ENCODE results near the gene MRPL58. TPM values are rescaled to one million over a fixed set of nuclear protein-coding genes. Genes with fewer than 3 reads are reported as not detected.
"Not testable (repeated sequence)": the region's sequence is repeated elsewhere in the genome, so short reads cannot be mapped to it uniquely, and the experiment has no call there.

Gene MRPL58
- total RNA-seq, 4 donors from 2014 or later, result 32.1 to 51.9 (median 46.0) TPM

DNA sequence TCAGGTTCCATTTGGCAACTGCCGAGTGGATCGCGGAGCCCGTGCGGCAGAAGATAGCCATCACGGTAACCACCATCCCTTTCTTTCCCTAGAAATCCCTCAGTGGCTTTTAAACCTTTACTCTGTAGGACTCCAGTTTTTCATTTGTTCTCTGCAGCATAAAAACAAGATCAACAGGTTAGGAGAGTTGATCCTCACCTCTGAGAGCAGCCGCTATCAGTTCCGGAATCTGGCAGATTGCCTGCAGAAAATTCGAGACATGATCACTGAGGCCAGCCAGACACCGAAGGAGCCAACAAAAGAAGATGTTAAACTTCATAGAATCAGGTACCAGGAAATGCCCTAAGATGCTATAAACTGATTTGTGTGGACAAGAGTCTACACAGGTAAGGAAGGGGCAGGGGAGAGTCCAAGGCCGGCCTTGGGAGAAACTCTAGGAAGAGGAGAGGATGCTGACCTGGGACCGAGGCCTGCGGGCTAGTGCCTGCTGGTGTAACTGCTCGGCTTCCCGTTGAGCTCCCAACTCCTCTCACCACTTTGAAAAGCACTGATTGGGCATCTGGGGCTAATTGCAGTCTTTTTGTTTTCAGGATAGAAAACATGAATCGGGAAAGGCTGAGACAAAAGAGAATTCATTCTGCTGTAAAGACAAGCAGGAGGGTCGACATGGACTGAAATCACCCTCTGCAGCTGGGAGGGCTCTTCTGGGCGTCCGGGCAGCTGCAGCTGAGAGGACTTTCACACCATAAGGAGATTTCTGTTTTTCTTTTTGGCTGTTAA is 8.1 kb downstream of the MRPL58 start:
- Histone ChIP-seq H3K36me3 (peaks cover 4 to 66% (median 23%) of the 10 kb centered on the region in 3 donors), H3K9me3 (no peaks in the 10 kb centered on the region), H3K27me3 (no peaks in the 10 kb centered on the region), H3K4me1 (peaks cover 0 to 13% (median 0%) of the 10 kb centered on the region in 4 donors), H3K27ac (peak overlapping the region in 2 of 4 donors; percentile 57 to 70), H3K4me3 (no peak overlapping the region)
- no peak for DNase-seq (ENCODE audit: low spot score in 2 of 2)
- WGBS, 2 donors, result 78 to 79% methylated on average over 19 of the region's 19 CpGs
- TF ChIP-seq, protein P1, sequence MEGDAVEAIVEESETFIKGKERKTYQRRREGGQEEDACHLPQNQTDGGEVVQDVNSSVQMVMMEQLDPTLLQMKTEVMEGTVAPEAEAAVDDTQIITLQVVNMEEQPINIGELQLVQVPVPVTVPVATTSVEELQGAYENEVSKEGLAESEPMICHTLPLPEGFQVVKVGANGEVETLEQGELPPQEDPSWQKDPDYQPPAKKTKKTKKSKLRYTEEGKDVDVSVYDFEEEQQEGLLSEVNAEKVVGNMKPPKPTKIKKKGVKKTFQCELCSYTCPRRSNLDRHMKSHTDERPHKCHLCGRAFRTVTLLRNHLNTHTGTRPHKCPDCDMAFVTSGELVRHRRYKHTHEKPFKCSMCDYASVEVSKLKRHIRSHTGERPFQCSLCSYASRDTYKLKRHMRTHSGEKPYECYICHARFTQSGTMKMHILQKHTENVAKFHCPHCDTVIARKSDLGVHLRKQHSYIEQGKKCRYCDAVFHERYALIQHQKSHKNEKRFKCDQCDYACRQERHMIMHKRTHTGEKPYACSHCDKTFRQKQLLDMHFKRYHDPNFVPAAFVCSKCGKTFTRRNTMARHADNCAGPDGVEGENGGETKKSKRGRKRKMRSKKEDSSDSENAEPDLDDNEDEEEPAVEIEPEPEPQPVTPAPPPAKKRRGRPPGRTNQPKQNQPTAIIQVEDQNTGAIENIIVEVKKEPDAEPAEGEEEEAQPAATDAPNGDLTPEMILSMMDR (IDR thresholded peaks at IDR 0.05), result no peak
- TF ChIP-seq POLR2A (IDR thresholded peaks at IDR 0.05) (no peak), EP300 (IDR thresholded peaks at IDR 0.05) (no peak)

DNA sequence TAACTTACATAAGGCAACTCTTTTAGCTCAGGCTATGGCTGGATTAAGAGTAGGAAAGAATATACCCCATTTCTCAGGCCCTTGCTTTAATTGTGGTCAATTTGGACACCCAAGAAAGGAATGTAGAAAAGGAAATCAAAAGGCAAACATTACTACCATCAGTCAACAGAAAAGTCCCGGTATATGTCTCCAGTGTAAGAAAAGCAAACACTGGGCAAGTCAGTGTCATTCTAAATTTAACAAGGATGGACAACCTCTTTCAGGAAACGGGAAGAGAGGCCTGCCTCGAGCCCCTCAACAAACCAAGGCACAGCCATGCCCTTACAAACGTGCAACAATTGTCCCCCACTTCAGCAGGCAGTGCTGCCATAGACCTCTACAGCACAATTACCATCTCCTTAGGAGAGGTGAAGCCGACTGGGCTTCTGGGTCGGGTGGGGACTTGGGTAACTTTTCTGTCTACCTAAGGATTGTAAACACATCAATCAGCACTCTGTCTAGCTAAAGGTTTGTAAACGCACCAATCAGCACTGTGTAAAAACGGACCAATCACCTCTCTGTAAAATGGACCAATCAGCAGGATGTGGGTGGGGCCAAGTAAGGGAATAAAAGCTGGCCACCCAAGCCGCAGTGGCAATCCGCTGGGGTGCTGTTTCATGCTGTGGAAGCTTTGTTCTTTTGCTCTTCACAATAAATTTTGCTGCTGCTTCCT is 12.4 kb downstream of the MRPL58 start:
- TF ChIP-seq, protein P1 (IDR thresholded peaks at IDR 0.05), result no peak
- TF ChIP-seq EP300 (IDR thresholded peaks at IDR 0.05) (no peak), POLR2A (IDR thresholded peaks at IDR 0.05) (no peak)
- H3K4me3 ChIP-seq, result no peak overlapping the region

DNA sequence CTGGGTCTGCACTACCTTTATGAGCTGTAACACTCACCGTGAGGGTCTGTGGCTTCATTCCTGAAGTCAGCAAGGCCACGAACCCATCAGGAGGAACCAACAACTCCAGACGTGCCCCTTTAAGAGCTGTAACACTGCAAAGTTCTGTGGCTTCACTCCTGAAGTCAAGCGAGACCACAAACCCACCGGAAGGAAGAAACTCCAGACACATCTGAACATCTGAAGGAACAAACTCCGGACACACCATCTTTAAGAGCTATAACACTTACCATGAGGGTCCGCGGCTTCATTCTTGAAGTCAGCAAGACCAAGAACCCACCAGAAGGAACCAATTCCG is 12.9 kb downstream of the MRPL58 start:
- not testable (repeated sequence) for DNase-seq (ENCODE audit: low spot score in 2 of 2); H3K9me3 ChIP-seq; H3K27ac ChIP-seq; H3K27me3 ChIP-seq; H3K4me1 ChIP-seq; H3K4me3 ChIP-seq
- peaks cover 4 to 26% (median 22%) of the 10 kb centered on the region in 3 donors for H3K36me3 ChIP-seq
- 86 to 92% methylated on average over 9 of the region's 9 CpGs for WGBS, 2 donors

More for the DNA sequence above, 12.4 kb downstream of the MRPL58 start:
- Histone ChIP-seq H3K9me3 (no peaks in the 10 kb centered on the region), H3K4me1 (peaks cover 0 to 4% (median 0%) of the 10 kb centered on the region in 4 donors), H3K36me3 (peaks cover 4 to 31% (median 23%) of the 10 kb centered on the region in 3 donors), H3K27ac (no peak overlapping the region), H3K27me3 (no peaks in the 10 kb centered on the region)
- DNase-seq (ENCODE audit: low spot score in 2 of 2), result no peak
- WGBS, 2 donors, result 90 to 92% methylated on average over 10 of the region's 10 CpGs

DNA sequence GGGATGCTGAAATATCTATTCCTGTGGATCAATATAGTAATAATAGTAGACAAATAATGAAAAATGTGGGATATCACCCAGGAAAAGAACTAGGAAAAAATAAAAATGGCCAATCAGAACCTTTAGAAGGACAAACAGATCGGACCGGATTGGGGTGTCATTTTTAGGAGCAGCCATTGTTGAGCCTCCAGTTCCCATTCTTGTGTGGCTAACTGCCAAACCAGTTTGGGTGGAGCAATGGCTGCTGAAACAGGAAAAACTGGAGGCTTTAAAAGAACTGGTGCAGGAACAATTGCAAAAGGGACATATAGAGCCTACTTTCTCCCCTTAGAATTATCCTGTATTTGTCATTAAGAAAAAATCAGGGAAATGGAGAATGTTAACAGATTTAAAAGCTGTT is 14.2 kb downstream of the MRPL58 start:
- 74 to 77% methylated on average over 2 of the region's 2 CpGs for WGBS, 2 donors
- H3K4me3 ChIP-seq, H3K27ac ChIP-seq, H3K27me3 ChIP-seq, H3K4me1 ChIP-seq, H3K9me3 ChIP-seq: not testable (repeated sequence)
- H3K36me3 ChIP-seq, result peaks cover 4 to 13% (median 9%) of the 10 kb centered on the region in 3 donors
- DNase-seq (ENCODE audit: low spot score in 2 of 2), result peak in 1 of 2 donors; percentile 39

DNA sequence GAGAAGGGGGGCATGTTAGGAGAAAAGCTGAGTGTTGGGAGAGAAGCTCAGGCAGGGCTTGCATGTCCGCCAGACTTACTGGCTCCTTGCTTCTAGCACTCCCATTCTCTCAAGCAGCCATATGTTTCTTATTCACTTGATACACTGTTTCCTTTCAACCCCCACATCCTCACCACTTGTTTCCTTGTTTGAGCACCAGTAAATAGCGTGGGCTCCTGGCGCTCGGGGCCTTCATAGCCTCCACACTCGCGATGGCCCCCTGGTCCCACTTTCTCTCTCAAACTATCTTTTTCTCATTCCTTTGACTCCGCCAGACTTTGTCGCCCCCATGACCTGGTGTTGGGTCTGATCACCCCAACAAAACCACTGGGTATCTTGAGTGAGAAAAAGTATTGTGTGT is 17.7 kb downstream of the MRPL58 start:
- Histone ChIP-seq H3K4me3 (no peak overlapping the region), H3K36me3 (no peaks in the 10 kb centered on the region), H3K4me1 (peaks cover 0 to 22% (median 13%) of the 10 kb centered on the region in 4 donors), H3K9me3 (peaks cover 0 to 2% (median 0%) of the 10 kb centered on the region in 4 donors), H3K27me3 (no peaks in the 10 kb centered on the region), H3K27ac (no peak overlapping the region)
- 82 to 89% methylated on average over 8 of the region's 8 CpGs for WGBS, 2 donors
- TF ChIP-seq POLR2A (IDR thresholded peaks at IDR 0.05) (no peak), EP300 (IDR thresholded peaks at IDR 0.05) (no peak)
- no peak for DNase-seq (ENCODE audit: low spot score in 2 of 2)

DNA sequence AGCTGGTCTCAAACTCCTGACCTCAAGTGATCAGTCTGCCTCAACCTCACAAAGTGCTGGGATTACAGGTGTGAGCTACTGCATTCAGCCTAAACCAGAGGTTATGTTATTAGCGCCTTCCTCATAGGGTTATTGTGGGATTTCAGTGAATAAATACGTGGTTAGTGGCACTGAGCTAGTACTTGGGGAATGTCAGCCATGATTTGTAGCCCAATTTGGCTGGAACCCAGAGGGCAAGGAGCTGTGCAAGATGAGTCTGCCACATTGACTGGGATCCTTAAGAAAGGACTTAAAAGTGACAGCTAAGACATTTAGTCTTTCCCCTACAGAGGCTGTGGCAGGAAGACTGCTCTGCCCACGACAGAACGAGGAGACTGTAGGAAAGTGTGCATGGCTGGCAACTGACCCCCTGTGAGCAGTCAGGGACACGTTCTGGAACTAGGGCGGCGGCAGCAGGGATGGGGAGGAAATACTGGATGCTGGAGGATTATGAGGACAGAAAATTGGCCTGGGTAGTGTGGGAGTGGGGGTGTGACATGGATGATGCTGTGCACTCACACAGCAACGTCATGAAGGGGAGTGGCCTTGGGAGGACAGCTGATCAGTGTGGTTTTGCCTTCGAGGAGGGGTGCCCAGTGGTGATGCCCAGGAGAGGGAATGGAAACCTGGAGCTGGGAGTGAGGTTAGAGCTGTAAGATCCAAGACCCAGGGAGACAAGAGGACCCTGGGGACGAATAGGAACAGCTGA is 19.7 kb downstream of the MRPL58 start:
- peaks cover 0 to 32% (median 17%) of the 10 kb centered on the region in 4 donors for H3K4me1 ChIP-seq

More for the DNA sequence above, 19.7 kb downstream of the MRPL58 start:
- DNase-seq (ENCODE audit: low spot score in 2 of 2), result peak; percentile 51 to 82
- Histone ChIP-seq H3K36me3 (no peaks in the 10 kb centered on the region), H3K27ac (peak overlapping the region; percentile 69 to 97 (median 82)), H3K27me3 (no peaks in the 10 kb centered on the region), H3K4me3 (peak overlapping the region; percentile 67 to 78 (median 72)), H3K9me3 (peaks cover 0 to 2% (median 0%) of the 10 kb centered on the region in 4 donors)
- TF ChIP-seq POLR2A (IDR thresholded peaks at IDR 0.05) (peak in 1 of 2 donors; percentile 12), EP300 (IDR thresholded peaks at IDR 0.05) (peak in 1 of 2 donors; percentile 53)
- TF ChIP-seq, protein P1 (IDR thresholded peaks at IDR 0.05), result peak in 1 of 5 experiments; percentile 12
- WGBS, 2 donors, result 8 to 9% methylated on average over 10 of the region's 10 CpGs
